HCT116 (cell line): ENCODE data around the gene RMND1. TPM values are rescaled to one million over a fixed set of nuclear protein-coding genes. Genes with fewer than 3 reads are reported as not detected.

ENCODE experiments used
- ATAC-seq: fragments of 200-7000 bp; cut with Tn5 transposase; 2 replicates; pipeline ENCODE4 v1.9.1; 2020; ENCODE audit warnings: mild to moderate bottlenecking, moderate library complexity
- BruUV-seq: library from RNA; stranded (reverse); fragments of 400-500 nt; replicated peaks from 2 replicates; lab custom pipeline; 2021; lab: Mats Ljungman, UMichigan
- CTCF ChIA-PET: fragments of 300-600 bp; sonication (Branson Sonifier 250); formaldehyde crosslinking; loops from one replicate; lab custom pipeline; 2021; ENCODE audit warnings: antibody characterized with exemption; lab: Charles Lee
- POLR2A ChIA-PET: fragments of 300-600, 350-600 bp; sonication (Branson Sonifier 250); formaldehyde crosslinking; loops from one replicate; lab custom pipeline; 2021; ENCODE audit warnings: antibody characterized with exemption; lab: Charles Lee
- RAD21 ChIA-PET, 2 experiments: fragments of 300-600 bp; sonication (Branson Sonifier 250); formaldehyde crosslinking; loops; one replicate each; lab custom pipeline; 2023; ENCODE audit warnings: low total read pairs in 2 of 2; ENCODE audit not compliant: uncharacterized antibody in 2 of 2, unreplicated experiment in 2 of 2, low non-redundant PET in 1 of 2; lab: Charles Lee
- DNase-seq: peaks from one replicate; pipeline ENCODE4 v3.0.0-alpha.2; 2010; ENCODE audit warnings: low read depth, low spot score
- H2AFZ ChIP-seq: fragments of 200-600 bp; shearing (Covaris generic), sonication (generic); 2 replicates; pipeline ENCODE4 v1.6.1; 2017; ENCODE audit warnings: low read depth, mixed run types, mixed read lengths, antibody characterized with exemption, low read length; ENCODE audit not compliant: poor library complexity, severe bottlenecking
- H3K27ac ChIP-seq: 2 replicates; pipeline ENCODE4 v1.5.1; 2012; ENCODE audit warnings: low read depth, low read length
- H3K27me3 ChIP-seq: fragments of 200-600 bp; sonication (generic); 2 replicates; pipeline ENCODE4 v1.6.1; 2016; ENCODE audit warnings: mixed run types, low read length, mixed read lengths; ENCODE audit not compliant: insufficient read depth
- H3K36me3 ChIP-seq, 2 experiments: fragments of 200-500 bp in 1 of 2; fragments of 200-600 bp in 1 of 2; sonication (Bioruptor generic) in 1 of 2; sonication (generic) in 1 of 2; 2 replicates each; pipeline versions ENCODE4 v1.5.1 to v1.6.1; 2014 to 2016; ENCODE audit warnings: low read length in 2 of 2, inconsistent platforms in 1 of 2, mixed read lengths in 1 of 2, mixed run types in 1 of 2; ENCODE audit not compliant: insufficient read depth in 2 of 2, control insufficient read depth in 1 of 2
- H3K4me1 ChIP-seq, 2 experiments: fragments of 200-600 bp in 1 of 2; sonication (generic) in 1 of 2; 2 replicates each; pipeline versions ENCODE4 v1.5.1 to v1.6.1; 2012 to 2017; ENCODE audit warnings: low read length in 2 of 2, inconsistent platforms in 1 of 2, mild to moderate bottlenecking in 1 of 2, mixed read lengths in 1 of 2, mixed run types in 1 of 2, moderate library complexity in 1 of 2; ENCODE audit not compliant: insufficient read depth in 2 of 2, control insufficient read depth in 1 of 2
- H3K4me2 ChIP-seq: fragments of 200-600 bp; sonication (generic); 2 replicates; pipeline ENCODE4 v1.6.1; 2017; ENCODE audit warnings: mixed run types, low read length, mixed read lengths
- H3K4me3 ChIP-seq, 2 experiments: fragments of 200-600 bp in 1 of 2; sonication (generic) in 1 of 2; replicated peaks in 1 of 2; 2 replicates each; pipeline ENCODE4 v1.5.1; 2011 to 2016; ENCODE audit warnings: low read length in 2 of 2, control low read depth in 1 of 2, low read depth in 1 of 2, mild to moderate bottlenecking in 1 of 2, mixed read lengths in 1 of 2, mixed run types in 1 of 2
- H3K79me2 ChIP-seq: fragments of 200-600 bp; sonication (generic); 2 replicates; pipeline ENCODE4 v1.6.1; 2017; ENCODE audit warnings: mild to moderate bottlenecking, mixed run types, low read length, moderate library complexity, mixed read lengths; ENCODE audit not compliant: insufficient read depth
- H3K9ac ChIP-seq: fragments of 200-600 bp; sonication (generic); 2 replicates; pipeline ENCODE4 v1.6.1; 2016; ENCODE audit warnings: low read length, mixed read lengths
- H3K9me2 ChIP-seq: fragments of 200-600 bp; sonication (generic), shearing (Covaris generic); 2 replicates; pipeline ENCODE4 v1.6.1; 2017; ENCODE audit warnings: mixed run types, mild to moderate bottlenecking, moderate library complexity; ENCODE audit not compliant: insufficient read depth
- H3K9me3 ChIP-seq, 2 experiments: fragments of 200-500 bp in 1 of 2; fragments of 200-600 bp in 1 of 2; sonication (Bioruptor generic) in 1 of 2; sonication (generic) in 1 of 2; 2 replicates each; pipeline ENCODE4 v1.6.1; 2014 to 2017; ENCODE audit warnings: low read length in 2 of 2, mixed read lengths in 2 of 2, inconsistent platforms in 1 of 2, low read depth in 1 of 2, mild to moderate bottlenecking in 1 of 2, mixed run types in 1 of 2, moderate library complexity in 1 of 2; ENCODE audit not compliant: control insufficient read depth in 1 of 2, insufficient read depth in 1 of 2
- H4K20me1 ChIP-seq: fragments of 200-600 bp; sonication (generic), shearing (Covaris generic); 2 replicates; pipeline ENCODE4 v1.6.1; 2017; ENCODE audit warnings: mixed run types, mild to moderate bottlenecking, moderate library complexity; ENCODE audit not compliant: insufficient read depth
- ELF1 ChIP-seq: IDR thresholded peaks from 2 replicates; pipeline ENCODE4 v1.6.1; 2012; ENCODE audit warnings: low read depth, borderline replicate concordance
- FOSL1 ChIP-seq: IDR thresholded peaks from 2 replicates; pipeline ENCODE4 v1.6.1; 2012; ENCODE audit warnings: low read depth
- MAX ChIP-seq: IDR thresholded peaks from 2 replicates; pipeline ENCODE4 v1.6.1; 2012
- TCF7L2 ChIP-seq: IDR thresholded peaks from 2 replicates; pipeline ENCODE4 v1.7.0; 2011; ENCODE audit warnings: borderline replicate concordance, inconsistent platforms; ENCODE audit not compliant: insufficient read depth, insufficient read length; ENCODE audit errors: extremely low read depth
- ZNF274 ChIP-seq: fragments of 200-500 bp; sonication (Bioruptor generic); IDR thresholded peaks from 2 replicates; pipeline ENCODE4 v1.6.1; 2014; ENCODE audit warnings: mild to moderate bottlenecking, low read depth, low read length, inconsistent platforms
- intact Hi-C: fragments of 100-400 bp; cut with micrococcal nuclease; formaldehyde crosslinking; loops from 2 replicates; pipeline ENCODE4 v1.10.0; 2022
- total RNA-seq: library from RNA; stranded (reverse); gene quantifications from one replicate; pipeline ENCODE4 v1.2.1, GENCODE V29; 2021; ENCODE audit not compliant: unreplicated experiment

The RMND1 gene
- total RNA-seq, 1 experiment from 2014 or later = 28.0 TPM

DNA sequence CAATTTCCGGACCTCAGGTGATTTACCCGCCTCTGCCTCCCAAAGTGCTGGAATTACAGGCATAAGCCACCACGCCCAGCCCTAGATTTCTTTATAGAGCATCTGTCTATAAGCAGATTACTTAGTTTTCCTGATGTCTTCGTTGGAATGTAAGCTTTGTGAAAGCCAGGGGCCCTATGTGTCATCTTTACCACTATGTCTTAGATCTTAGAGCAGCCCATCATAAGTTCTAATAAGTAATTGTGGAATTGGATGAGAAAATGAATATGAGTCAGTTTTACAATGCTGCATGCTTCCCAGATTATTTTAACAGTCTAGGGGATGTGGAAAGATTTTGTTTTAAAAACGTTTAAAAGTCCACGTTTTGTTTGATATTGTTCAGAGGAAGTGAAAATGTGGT is 51.5 kb downstream of the RMND1 start:
- POLR2A ChIA-PET = no interaction called here
- BruUV-seq = no TSS peak

DNA sequence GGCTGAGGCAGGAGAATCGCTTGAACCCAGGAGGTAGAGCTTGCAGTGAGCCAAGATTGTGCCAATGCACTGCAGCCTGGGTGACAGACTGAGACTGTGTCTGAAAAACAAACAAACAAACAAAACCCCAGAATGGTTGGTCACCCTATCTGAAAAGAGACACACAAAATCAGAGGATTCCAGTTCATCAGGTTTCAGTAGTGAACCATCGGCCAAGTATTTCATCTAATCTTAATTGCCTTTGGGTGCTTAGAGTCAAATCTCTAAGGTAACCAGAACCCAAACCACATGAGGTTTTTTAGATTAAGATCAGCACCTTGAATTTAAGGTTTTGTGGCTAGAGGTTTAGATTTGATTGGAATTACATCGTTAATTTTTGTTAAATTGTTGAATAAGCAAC is 52.2 kb downstream of the RMND1 start:
- POLR2A ChIA-PET = no interaction called here
- DNase-seq (no peak), ATAC-seq (peak; percentile 30; the same call in 1 of the 2 replicates)
- RAD21 ChIA-PET = no interaction called here
- intact Hi-C loops = no loop called here
- Histone ChIP-seq H3K36me3 (0 out of 4 replicates have a peak, but pooled peaks cover 3 to 7% of the 10 kb centered on the region in 2 experiments), H3K4me1 (peaks cover 43 to 82% of the 10 kb centered on the region in 2 experiments), H4K20me1 (no peaks in the 10 kb centered on the region), H3K79me2 (peaks cover 91% of the 10 kb centered on the region), H3K9me3 (no peaks in the 10 kb centered on the region), H3K4me3 (no peak overlapping the region; a peak in 1 of 4 replicates), H3K9ac (peak overlapping the region; percentile 36), H3K27ac (peak overlapping the region; percentile 60), H3K27me3 (no peaks in the 10 kb centered on the region), H3K9me2 (no peaks in the 10 kb centered on the region), H3K4me2 (peak overlapping the region; percentile 45), H2AFZ (no peak overlapping the region)
- BruUV-seq = no TSS peak
- CTCF ChIA-PET = no interaction called here
- no peak for TF ChIP-seq TCF7L2

More for the DNA sequence above, 51.5 kb downstream of the RMND1 start:
- H2AFZ ChIP-seq = no peak overlapping the region
- H3K36me3 ChIP-seq = peaks cover 4 to 13% of the 10 kb centered on the region in 2 experiments; a peak in 1 of 4 replicates
- peak overlapping the region; percentile 60 for H3K27ac ChIP-seq
- intact Hi-C loops = no loop called here
- no peaks in the 10 kb centered on the region; the same call in 1 of the 2 replicates for H4K20me1 ChIP-seq
- RAD21 ChIA-PET = no interaction called here
- DNase-seq (no peak), ATAC-seq (peak; percentile 55)
- peak overlapping the region; percentile 45 for H3K4me2 ChIP-seq
- H3K9me2 ChIP-seq = no peaks in the 10 kb centered on the region
- H3K9ac ChIP-seq = peak overlapping the region; percentile 36
- peaks cover 43 to 79% of the 10 kb centered on the region in 2 experiments for H3K4me1 ChIP-seq
- no peaks in the 10 kb centered on the region for H3K27me3 ChIP-seq
- 0 out of 2 replicates have a peak, but pooled peaks have one; percentile 7 for TF ChIP-seq FOSL1
- TF ChIP-seq ELF1 = no peak
- no peak for TF ChIP-seq ZNF274
- no peak for TF ChIP-seq MAX
- no peaks in the 10 kb centered on the region for H3K9me3 ChIP-seq
- H3K4me3 ChIP-seq = no peak overlapping the region
- CTCF ChIA-PET = no interaction called here
- H3K79me2 ChIP-seq = peaks cover 91% of the 10 kb centered on the region
